Tibial artery (tissue), 4 donors: ENCODE results near the gene RGS14.
"Not testable (repeated sequence)": the region's sequence is repeated elsewhere in the genome, so short reads cannot be mapped to it uniquely, and the experiment has no call there.

Source experiments
- DNase-seq, 2 donors: peaks; one replicate each; pipeline ENCODE4 v3.0.0-alpha.2; 2019
- H3K27ac ChIP-seq, 2 donors: fragments of 200-600 bp; sonication (generic) in 1 of 2; 1 replicate in 1 of 2; 2 replicates in 1 of 2; pipeline ENCODE4 v1.5.1; 2018 to 2019; ENCODE audit warnings: mild to moderate bottlenecking in 1 of 2
- H3K27me3 ChIP-seq, 2 donors: fragments of 200-600 bp; sonication (generic) in 1 of 2; one replicate each; pipeline versions ENCODE4 v1.5.1 to v1.6.0; 2016 to 2019
- H3K36me3 ChIP-seq, 3 donors: fragments of 200-600 bp; sonication (generic) in 2 of 3; one replicate each; pipeline ENCODE4 v1.5.1; 2016 to 2019; ENCODE audit warnings: mild to moderate bottlenecking in 2 of 3
- H3K4me1 ChIP-seq, 4 donors: fragments of 200-600 bp; sonication (generic) in 2 of 4; 1 replicate in 3 of 4; 2 replicates in 1 of 4; pipeline ENCODE4 v1.5.1; 2016 to 2019
- H3K4me3 ChIP-seq, 2 donors: fragments of 200-600 bp; sonication (generic) in 1 of 2; 1 replicate in 1 of 2; 2 replicates in 1 of 2; pipeline ENCODE4 v1.5.1; 2018 to 2019; ENCODE audit warnings: mild to moderate bottlenecking in 2 of 2
- H3K9me3 ChIP-seq, 3 donors: fragments of 200-600 bp; sonication (generic) in 1 of 3; one replicate each; pipeline ENCODE4 v1.5.1; 2016 to 2019
- CTCF ChIP-seq, 2 experiments: fragments of 200-600 bp in 1 of 2; fragments of 450-650 bp in 1 of 2; IDR thresholded peaks; one replicate each; pipeline ENCODE4 v1.5.1; 2017 to 2019; ENCODE audit warnings: antibody characterized with exemption in 2 of 2, mild to moderate bottlenecking in 1 of 2, moderate library complexity in 1 of 2
- intact Hi-C: fragments of 100-400 bp; cut with DNase I; formaldehyde crosslinking; loops from one replicate; pipeline ENCODE4 v1.15.0; 2023; ENCODE audit warnings: low total_unique reads

The RGS14 gene

GRCh38 chr5:177338251-177339106, 19.2 kb upstream of the RGS14 start:
- no peaks in the 10 kb centered on the region for H3K27me3 ChIP-seq
- no peak overlapping the region for H3K27ac ChIP-seq
- no peak overlapping the region for H3K4me3 ChIP-seq
- intact Hi-C loops, result no loop called here
- no peak for DNase-seq
- H3K9me3 ChIP-seq, result no peaks in the 10 kb centered on the region
- H3K4me1 ChIP-seq, result peaks cover 0 to 10% (median 0%) of the 10 kb centered on the region in 4 donors
- TF ChIP-seq CTCF (IDR thresholded peaks at IDR 0.05), result no peak
- peaks cover 42 to 88% (median 63%) of the 10 kb centered on the region in 3 donors for H3K36me3 ChIP-seq

- H3K36me3 ChIP-seq, result peaks cover 35 to 83% (median 56%) of the 10 kb centered on the region in 3 donors
- H3K27ac ChIP-seq, result no peak overlapping the region
Observed at GRCh38 chr5:177339107-177339638, 18.6 kb upstream of the RGS14 start.

GRCh38 chr5:177343000-177343399, 14.7 kb upstream of the RGS14 start:
- H3K27me3 ChIP-seq, H3K4me3 ChIP-seq, H3K27ac ChIP-seq, H3K9me3 ChIP-seq, DNase-seq, intact Hi-C loops: not testable (repeated sequence)
- Histone ChIP-seq H3K4me1 (peaks cover 0 to 23% (median 7%) of the 10 kb centered on the region in 4 donors), H3K36me3 (peaks cover 7 to 56% (median 30%) of the 10 kb centered on the region in 3 donors)

More at GRCh38 chr5:177339107-177339638, 18.6 kb upstream of the RGS14 start:
- Histone ChIP-seq H3K4me1 (peaks cover 0 to 7% (median 0%) of the 10 kb centered on the region in 4 donors), H3K4me3 (no peak overlapping the region), H3K9me3 (no peaks in the 10 kb centered on the region), H3K27me3 (no peaks in the 10 kb centered on the region)
- TF ChIP-seq CTCF (IDR thresholded peaks at IDR 0.05), result no peak
- no peak for DNase-seq
- intact Hi-C loops, result no loop called here

GRCh38 chr5:177343777-177344176, 13.9 kb upstream of the RGS14 start:
- intact Hi-C loops, result no loop called here
- Histone ChIP-seq H3K9me3 (no peaks in the 10 kb centered on the region), H3K27me3 (no peaks in the 10 kb centered on the region), H3K4me1 (peaks cover 0 to 26% (median 12%) of the 10 kb centered on the region in 4 donors), H3K27ac (no peak overlapping the region), H3K36me3 (peaks cover 7 to 49% (median 23%) of the 10 kb centered on the region in 3 donors), H3K4me3 (no peak overlapping the region)
- no peak for TF ChIP-seq CTCF (IDR thresholded peaks at IDR 0.05)
- DNase-seq, result no peak

GRCh38 chr5:177344891-177345290, 12.8 kb upstream of the RGS14 start:
- peaks cover 7 to 49% (median 23%) of the 10 kb centered on the region in 3 donors for H3K36me3 ChIP-seq
- peaks cover 0 to 33% (median 19%) of the 10 kb centered on the region in 4 donors for H3K4me1 ChIP-seq
- TF ChIP-seq CTCF (IDR thresholded peaks at IDR 0.05), result no peak
- intact Hi-C loops, result no loop called here
- no peaks in the 10 kb centered on the region for H3K27me3 ChIP-seq
- no peaks in the 10 kb centered on the region for H3K9me3 ChIP-seq
- no peak overlapping the region for H3K27ac ChIP-seq
- no peak for DNase-seq
- H3K4me3 ChIP-seq, result no peak overlapping the region

- Histone ChIP-seq H3K9me3 (no peaks in the 10 kb centered on the region), H3K4me3 (no peak overlapping the region), H3K27me3 (no peaks in the 10 kb centered on the region), H3K36me3 (peaks cover 7 to 38% (median 17%) of the 10 kb centered on the region in 3 donors), H3K27ac (no peak overlapping the region), H3K4me1 (peaks cover 0 to 45% (median 30%) of the 10 kb centered on the region in 4 donors)
- no peak for TF ChIP-seq CTCF (IDR thresholded peaks at IDR 0.05)
- intact Hi-C loops, result no loop called here
- DNase-seq, result no peak
Observed at GRCh38 chr5:177346820-177347219, 10.9 kb upstream of the RGS14 start.
